HFFc6 (cell line): ENCODE data around the gene CDH23. TPM values are rescaled to one million over a fixed set of nuclear protein-coding genes. Genes with fewer than 3 reads are reported as not detected.
A peak's percentile ranks its signal among the peaks of the same experiment; 100 is the strongest.
"Not testable (repeated sequence)": the region's sequence is repeated elsewhere in the genome, so short reads cannot be mapped to it uniquely, and the experiment has no call there.

Source experiments
- DNase-seq: peaks from one replicate; pipeline ENCODE4 v3.0.0-alpha.2; 2018
- H3K27ac Mint-ChIP-seq: 2 replicates; pipeline ENCODE4 v1.8.0; 2020; ENCODE audit warnings: mild to moderate bottlenecking, mixed read lengths
- H3K27me3 Mint-ChIP-seq: 2 replicates; pipeline ENCODE4 v1.8.0; 2021; ENCODE audit warnings: mild to moderate bottlenecking, moderate library complexity, mixed read lengths; ENCODE audit not compliant: insufficient read depth
- H3K36me3 Mint-ChIP-seq: 2 replicates; pipeline ENCODE4 v1.8.0; 2021; ENCODE audit warnings: low read depth, mixed read lengths
- H3K4me1 Mint-ChIP-seq: 2 replicates; pipeline ENCODE4 v1.8.0; 2020; ENCODE audit warnings: low read depth, mixed read lengths
- H3K4me3 Mint-ChIP-seq: 2 replicates; pipeline ENCODE4 v1.8.0; 2020; ENCODE audit warnings: mild to moderate bottlenecking, moderate library complexity, mixed read lengths
- H3K9me3 Mint-ChIP-seq: 2 replicates; pipeline ENCODE4 v1.8.0; 2020; ENCODE audit warnings: mild to moderate bottlenecking, mixed read lengths
- total RNA-seq, 6 experiments: library from RNA; stranded (reverse); fragmentation: NEBNext Ultra II Directional; extraction: Animal tissue kit (Norgen Biotek cat#: 25700); gene quantifications; 2 replicates in 1 of 6; 3 replicates in 5 of 6; pipeline ENCODE4 v1.2.3, GENCODE V29; 2021
- TF ChIP-seq, protein P1 (sequence below): fragments of 200-600 bp; sonication (generic); IDR thresholded peaks from 2 replicates; pipeline ENCODE4 v1.5.0; 2021; ENCODE audit warnings: antibody characterized with exemption, mild to moderate bottlenecking

Gene CDH23
- total RNA-seq, 6 experiments from 2014 or later = 0.02 to 0.11 (median 0.04) TPM; not detected in 2

DNA sequence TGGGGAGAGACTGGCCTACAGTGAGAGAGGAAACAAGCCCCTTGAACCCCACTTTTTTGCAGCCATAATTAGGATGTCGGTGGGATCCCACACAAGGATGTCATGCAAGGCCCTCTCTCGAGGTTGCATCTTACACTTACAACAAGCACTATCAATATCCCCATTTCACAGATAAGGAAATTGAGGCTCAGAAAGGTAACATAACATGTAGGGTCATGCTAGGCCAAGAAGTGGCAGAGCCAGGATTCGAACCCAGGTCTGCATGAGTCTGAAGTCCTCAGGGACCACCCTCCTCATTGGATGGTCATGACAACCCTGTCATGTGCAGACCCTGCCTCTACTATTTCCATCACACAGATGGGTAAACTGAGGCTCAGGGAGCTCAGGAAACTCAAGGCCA is 199.4 kb downstream of the CDH23 start:
- no peaks in the 10 kb centered on the region for H3K36me3 Mint-ChIP-seq
- TF ChIP-seq, protein P1, sequence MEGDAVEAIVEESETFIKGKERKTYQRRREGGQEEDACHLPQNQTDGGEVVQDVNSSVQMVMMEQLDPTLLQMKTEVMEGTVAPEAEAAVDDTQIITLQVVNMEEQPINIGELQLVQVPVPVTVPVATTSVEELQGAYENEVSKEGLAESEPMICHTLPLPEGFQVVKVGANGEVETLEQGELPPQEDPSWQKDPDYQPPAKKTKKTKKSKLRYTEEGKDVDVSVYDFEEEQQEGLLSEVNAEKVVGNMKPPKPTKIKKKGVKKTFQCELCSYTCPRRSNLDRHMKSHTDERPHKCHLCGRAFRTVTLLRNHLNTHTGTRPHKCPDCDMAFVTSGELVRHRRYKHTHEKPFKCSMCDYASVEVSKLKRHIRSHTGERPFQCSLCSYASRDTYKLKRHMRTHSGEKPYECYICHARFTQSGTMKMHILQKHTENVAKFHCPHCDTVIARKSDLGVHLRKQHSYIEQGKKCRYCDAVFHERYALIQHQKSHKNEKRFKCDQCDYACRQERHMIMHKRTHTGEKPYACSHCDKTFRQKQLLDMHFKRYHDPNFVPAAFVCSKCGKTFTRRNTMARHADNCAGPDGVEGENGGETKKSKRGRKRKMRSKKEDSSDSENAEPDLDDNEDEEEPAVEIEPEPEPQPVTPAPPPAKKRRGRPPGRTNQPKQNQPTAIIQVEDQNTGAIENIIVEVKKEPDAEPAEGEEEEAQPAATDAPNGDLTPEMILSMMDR = no peak
- H3K4me1 Mint-ChIP-seq = peaks cover 7% of the 10 kb centered on the region

GRCh38 chr10:71596759-71597158 is 200.0 kb downstream of the CDH23 start:
- H3K27me3 Mint-ChIP-seq = peaks cover 30% of the 10 kb centered on the region
- no peak overlapping the region for H3K27ac Mint-ChIP-seq
- no peaks in the 10 kb centered on the region for H3K36me3 Mint-ChIP-seq
- DNase-seq = no peak
- no peaks in the 10 kb centered on the region for H3K9me3 Mint-ChIP-seq
- no peak overlapping the region for H3K4me3 Mint-ChIP-seq
- H3K4me1 Mint-ChIP-seq = peaks cover 10% of the 10 kb centered on the region
- TF ChIP-seq, protein P1 = no peak

More for the DNA sequence above, 199.4 kb downstream of the CDH23 start:
- no peak overlapping the region for H3K4me3 Mint-ChIP-seq
- DNase-seq = no peak
- peaks cover 30% of the 10 kb centered on the region for H3K27me3 Mint-ChIP-seq
- H3K9me3 Mint-ChIP-seq = no peaks in the 10 kb centered on the region
- no peak overlapping the region for H3K27ac Mint-ChIP-seq

GRCh38 chr10:71597821-71598498 is 201.2 kb downstream of the CDH23 start:
- Mint-ChIP-seq H3K9me3 (no peaks in the 10 kb centered on the region), H3K4me3 (no peak overlapping the region), H3K27ac (no peak overlapping the region), H3K27me3 (peaks cover 18% of the 10 kb centered on the region), H3K4me1 (peaks cover 10% of the 10 kb centered on the region), H3K36me3 (no peaks in the 10 kb centered on the region)
- DNase-seq = no peak
- TF ChIP-seq, protein P1 = no peak

DNA sequence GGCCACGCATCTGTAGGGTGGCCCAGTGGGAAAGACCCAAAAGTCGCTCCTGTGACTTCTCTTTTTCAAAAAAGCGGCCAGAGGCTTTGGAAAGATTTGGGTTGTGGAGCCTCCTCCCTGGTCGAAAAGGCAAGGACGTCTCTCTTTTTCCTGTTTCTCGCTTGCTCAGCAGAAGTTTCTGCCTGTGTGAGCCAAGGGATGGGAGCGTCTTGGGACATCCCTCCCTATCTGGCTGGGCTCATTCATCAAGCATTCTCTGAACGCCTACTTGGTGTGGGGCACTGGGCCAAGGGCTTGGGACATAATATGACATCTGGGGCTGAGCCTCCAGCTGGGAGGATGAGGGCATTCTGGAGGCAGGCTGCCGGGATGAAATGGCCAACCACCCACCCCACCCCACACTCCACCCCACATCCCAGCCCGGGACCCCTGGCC is 201.9 kb downstream of the CDH23 start:
- no peaks in the 10 kb centered on the region for H3K9me3 Mint-ChIP-seq
- no peaks in the 10 kb centered on the region for H3K36me3 Mint-ChIP-seq
- peaks cover 21% of the 10 kb centered on the region for H3K27me3 Mint-ChIP-seq
- peak; percentile 34 for DNase-seq
- no peak overlapping the region for H3K27ac Mint-ChIP-seq
- H3K4me3 Mint-ChIP-seq = no peak overlapping the region
- peaks cover 10% of the 10 kb centered on the region for H3K4me1 Mint-ChIP-seq
- TF ChIP-seq, protein P1 = no peak

- Mint-ChIP-seq H3K4me1 (peaks cover 14% of the 10 kb centered on the region), H3K27ac (no peak overlapping the region), H3K4me3 (no peak overlapping the region), H3K9me3 (no peaks in the 10 kb centered on the region), H3K27me3 (peaks cover 17% of the 10 kb centered on the region), H3K36me3 (no peaks in the 10 kb centered on the region)
- DNase-seq = no peak
- TF ChIP-seq, protein P1 = no peak
Observed at GRCh38 chr10:71599518-71599917, 202.8 kb downstream of the CDH23 start.

GRCh38 chr10:71600242-71600641 is 203.5 kb downstream of the CDH23 start:
- Mint-ChIP-seq H3K4me1 (peaks cover 21% of the 10 kb centered on the region), H3K27me3 (peaks cover 13% of the 10 kb centered on the region)
- H3K9me3 Mint-ChIP-seq, DNase-seq, H3K4me3 Mint-ChIP-seq, H3K27ac Mint-ChIP-seq, H3K36me3 Mint-ChIP-seq: not testable (repeated sequence)
